HEK293 (cell line): Measurements from ENCODE around the gene KY.

Source experiments
- CTCF ChIA-PET: fragments of 350-600 bp; formaldehyde crosslinking; extraction: SDS; loops from one replicate; lab custom pipeline; 2021; ENCODE audit warnings: antibody characterized with exemption; lab: Yijun Ruan, JAX
- POLR2A ChIA-PET: fragments of 300-600 bp; formaldehyde crosslinking; extraction: SDS; loops from one replicate; lab custom pipeline; 2020; ENCODE audit warnings: antibody characterized with exemption, inconsistent platforms; lab: Yijun Ruan, JAX
- H3K27ac ChIP-seq: fragments of 200-500 bp; sonication (Bioruptor generic); 2 replicates; pipeline ENCODE4 v1.5.1; 2014; ENCODE audit warnings: low read depth, low read length, control low read depth, inconsistent platforms; ENCODE audit errors: extremely low read depth
- H3K36me3 ChIP-seq, 2 experiments: fragments of 200-500 bp in 1 of 2; sonication (Bioruptor generic) in 1 of 2; 1 replicate in 1 of 2; 2 replicates in 1 of 2; pipeline ENCODE4 v1.5.1; 2014 to 2017; ENCODE audit warnings: inconsistent platforms in 2 of 2, low read length in 2 of 2; ENCODE audit not compliant: control insufficient read depth in 2 of 2, insufficient read depth in 1 of 2
- H3K4me1 ChIP-seq: fragments of 200-500 bp; sonication (Bioruptor generic); 2 replicates; pipeline ENCODE4 v1.5.1; 2014; ENCODE audit warnings: mild to moderate bottlenecking, low read length, inconsistent platforms; ENCODE audit not compliant: control insufficient read depth, insufficient read depth
- H3K4me3 ChIP-seq: 2 replicates; pipeline ENCODE4 v1.5.1; 2011; ENCODE audit warnings: low read depth, mild to moderate bottlenecking, control low read depth, low read length, moderate library complexity
- H3K9me3 ChIP-seq: fragments of 200-500 bp; sonication (Bioruptor generic); 2 replicates; pipeline ENCODE4 v1.5.1; 2014; ENCODE audit warnings: low read depth, low read length, inconsistent platforms; ENCODE audit not compliant: control insufficient read depth, insufficient read depth
- HOXA7 ChIP-seq: sonication (generic); formaldehyde crosslinking; IDR thresholded peaks from 2 replicates; pipeline ENCODE4 v1.8.1; 2022; ENCODE audit warnings: missing genetic modification reagents, borderline replicate concordance
- KLF16 ChIP-seq: fragments of 450-650 bp; formaldehyde crosslinking; IDR thresholded peaks from 2 replicates; pipeline ENCODE4 v1.5.1; 2017; ENCODE audit warnings: missing biosample characterization, missing genetic modification characterization
- MEIS1 ChIP-seq: sonication (generic); formaldehyde crosslinking; IDR thresholded peaks from 2 replicates; pipeline ENCODE4 v1.8.1; 2022; ENCODE audit warnings: missing genetic modification reagents, mild to moderate bottlenecking, borderline replicate concordance
- SALL2 ChIP-seq: fragments of 450-650 bp; formaldehyde crosslinking; IDR thresholded peaks from 2 replicates; pipeline ENCODE4 v1.5.0; 2017; ENCODE audit warnings: missing biosample characterization, mild to moderate bottlenecking, missing genetic modification characterization, borderline replicate concordance
- ZNF302 ChIP-seq: fragments of 450-650 bp; formaldehyde crosslinking; IDR thresholded peaks from 2 replicates; pipeline ENCODE4 v1.5.1; 2016; ENCODE audit warnings: missing biosample characterization, missing genetic modification characterization, low read depth
- ZNF350 ChIP-seq: fragments of 450-650 bp; formaldehyde crosslinking; IDR thresholded peaks from 2 replicates; pipeline ENCODE4 v1.5.0; 2017; ENCODE audit warnings: missing biosample characterization, mild to moderate bottlenecking, missing genetic modification characterization
- ZNF391 ChIP-seq: fragments of 450-650 bp; formaldehyde crosslinking; IDR thresholded peaks from 2 replicates; pipeline ENCODE4 v1.5.1; 2016; ENCODE audit warnings: low read depth, missing biosample characterization, missing genetic modification characterization, borderline replicate concordance
- ZNF423 ChIP-seq: fragments of 450-650 bp; formaldehyde crosslinking; IDR thresholded peaks from 2 replicates; pipeline ENCODE4 v1.5.1; 2016; ENCODE audit warnings: missing biosample characterization, missing genetic modification characterization
- ZNF548 ChIP-seq: fragments of 450-650 bp; formaldehyde crosslinking; IDR thresholded peaks from 2 replicates; pipeline ENCODE4 v1.5.1; 2016; ENCODE audit warnings: missing biosample characterization, missing genetic modification characterization
- ZNF549 ChIP-seq: fragments of 450-650 bp; IDR thresholded peaks from 2 replicates; pipeline ENCODE4 v1.5.1; 2018; ENCODE audit warnings: missing biosample characterization, missing genetic modification characterization, mild to moderate bottlenecking, inconsistent platforms, moderate library complexity
- ZNF585B ChIP-seq: fragments of 450-650 bp; formaldehyde crosslinking; IDR thresholded peaks from 2 replicates; pipeline ENCODE4 v1.5.1; 2016; ENCODE audit warnings: missing biosample characterization, missing genetic modification characterization
- ZNF629 ChIP-seq: fragments of 450-650 bp; formaldehyde crosslinking; IDR thresholded peaks from 2 replicates; pipeline ENCODE4 v1.5.1; 2017; ENCODE audit warnings: missing biosample characterization, missing genetic modification characterization
- ZNF701 ChIP-seq: fragments of 450-650 bp; formaldehyde crosslinking; IDR thresholded peaks from 2 replicates; pipeline ENCODE4 v1.5.1; 2016; ENCODE audit warnings: missing biosample characterization, missing genetic modification characterization
- ZNF768 ChIP-seq: fragments of 450-650 bp; formaldehyde crosslinking; IDR thresholded peaks from 2 replicates; pipeline ENCODE4 v1.5.1; 2018; ENCODE audit warnings: missing biosample characterization, mild to moderate bottlenecking, missing genetic modification characterization
- ZNF843 ChIP-seq: fragments of 450-650 bp; formaldehyde crosslinking; IDR thresholded peaks from 2 replicates; pipeline ENCODE4 v1.5.1; 2016; ENCODE audit warnings: missing biosample characterization, missing genetic modification characterization
- TF ChIP-seq, protein P1 (sequence below): fragments of 450-650 bp; formaldehyde crosslinking; conservative IDR thresholded peaks from 2 replicates; pipeline ENCODE4 v1.5.1; 2016; ENCODE audit warnings: low read depth, missing biosample characterization, missing genetic modification characterization
- TF ChIP-seq, protein P2 (sequence below): fragments of 450-650 bp; formaldehyde crosslinking; IDR thresholded peaks from 2 replicates; pipeline ENCODE4; 2016; ENCODE audit warnings: missing biosample characterization, missing genetic modification characterization
- TF ChIP-seq, protein P3 (sequence below): fragments of 450-650 bp; formaldehyde crosslinking; IDR thresholded peaks from 2 replicates; pipeline ENCODE4 v1.5.1; 2016; ENCODE audit warnings: missing biosample characterization, missing genetic modification characterization
- TF ChIP-seq, protein P4 (sequence below): fragments of 450-650 bp; formaldehyde crosslinking; IDR thresholded peaks from 2 replicates; pipeline ENCODE4 v1.5.1; 2016; ENCODE audit warnings: missing biosample characterization, missing genetic modification characterization

Gene KY

DNA sequence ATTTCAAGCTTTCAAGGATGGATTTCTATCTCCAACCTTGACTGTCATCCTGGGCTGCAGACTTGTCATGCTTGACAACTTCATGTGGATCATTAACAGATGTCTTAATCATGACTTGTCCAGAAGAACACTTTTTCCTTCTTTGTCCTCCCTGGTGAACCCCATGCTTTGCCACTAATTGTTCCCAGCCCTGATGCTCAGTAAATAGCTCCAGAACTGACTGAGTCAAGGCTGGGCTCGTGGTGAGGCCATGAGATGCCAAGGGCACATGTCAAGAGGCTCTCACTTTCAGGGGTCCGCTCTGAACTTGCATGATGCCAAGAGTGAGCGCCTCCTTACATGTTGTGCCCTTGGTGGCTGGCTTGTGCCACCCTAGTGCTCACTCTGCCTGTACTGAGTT lies 48.9 kb upstream of the KY start (continued):
- TF ChIP-seq ZNF585B (no peak), ZNF843 (tag by site-specific recombination) (no peak), ZNF768 (no peak)
- TF ChIP-seq, protein P1, sequence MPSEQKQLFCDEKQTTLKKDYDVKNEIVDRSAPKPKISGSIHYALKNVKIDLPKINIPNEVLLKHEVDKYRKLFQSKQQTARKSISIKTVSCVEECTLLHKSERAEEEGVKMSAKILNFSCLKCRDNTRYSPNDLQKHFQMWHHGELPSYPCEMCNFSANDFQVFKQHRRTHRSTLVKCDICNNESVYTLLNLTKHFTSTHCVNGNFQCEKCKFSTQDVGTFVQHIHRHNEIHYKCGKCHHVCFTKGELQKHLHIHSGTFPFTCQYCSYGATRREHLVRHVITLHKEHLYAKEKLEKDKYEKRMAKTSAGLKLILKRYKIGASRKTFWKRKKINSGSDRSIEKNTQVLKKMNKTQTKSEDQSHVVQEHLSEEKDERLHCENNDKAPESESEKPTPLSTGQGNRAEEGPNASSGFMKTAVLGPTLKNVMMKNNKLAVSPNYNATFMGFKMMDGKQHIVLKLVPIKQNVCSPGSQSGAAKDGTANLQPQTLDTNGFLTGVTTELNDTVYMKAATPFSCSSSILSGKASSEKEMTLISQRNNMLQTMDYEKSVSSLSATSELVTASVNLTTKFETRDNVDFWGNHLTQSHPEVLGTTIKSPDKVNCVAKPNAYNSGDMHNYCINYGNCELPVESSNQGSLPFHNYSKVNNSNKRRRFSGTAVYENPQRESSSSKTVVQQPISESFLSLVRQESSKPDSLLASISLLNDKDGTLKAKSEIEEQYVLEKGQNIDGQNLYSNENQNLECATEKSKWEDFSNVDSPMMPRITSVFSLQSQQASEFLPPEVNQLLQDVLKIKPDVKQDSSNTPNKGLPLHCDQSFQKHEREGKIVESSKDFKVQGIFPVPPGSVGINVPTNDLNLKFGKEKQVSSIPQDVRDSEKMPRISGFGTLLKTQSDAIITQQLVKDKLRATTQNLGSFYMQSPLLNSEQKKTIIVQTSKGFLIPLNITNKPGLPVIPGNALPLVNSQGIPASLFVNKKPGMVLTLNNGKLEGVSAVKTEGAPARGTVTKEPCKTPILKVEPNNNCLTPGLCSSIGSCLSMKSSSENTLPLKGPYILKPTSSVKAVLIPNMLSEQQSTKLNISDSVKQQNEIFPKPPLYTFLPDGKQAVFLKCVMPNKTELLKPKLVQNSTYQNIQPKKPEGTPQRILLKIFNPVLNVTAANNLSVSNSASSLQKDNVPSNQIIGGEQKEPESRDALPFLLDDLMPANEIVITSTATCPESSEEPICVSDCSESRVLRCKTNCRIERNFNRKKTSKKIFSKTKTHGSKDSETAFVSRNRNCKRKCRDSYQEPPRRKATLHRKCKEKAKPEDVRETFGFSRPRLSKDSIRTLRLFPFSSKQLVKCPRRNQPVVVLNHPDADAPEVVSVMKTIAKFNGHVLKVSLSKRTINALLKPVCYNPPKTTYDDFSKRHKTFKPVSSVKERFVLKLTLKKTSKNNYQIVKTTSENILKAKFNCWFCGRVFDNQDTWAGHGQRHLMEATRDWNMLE (tag by site-specific recombination) = no peak
- TF ChIP-seq, all 188 proteins: peak for 0

DNA sequence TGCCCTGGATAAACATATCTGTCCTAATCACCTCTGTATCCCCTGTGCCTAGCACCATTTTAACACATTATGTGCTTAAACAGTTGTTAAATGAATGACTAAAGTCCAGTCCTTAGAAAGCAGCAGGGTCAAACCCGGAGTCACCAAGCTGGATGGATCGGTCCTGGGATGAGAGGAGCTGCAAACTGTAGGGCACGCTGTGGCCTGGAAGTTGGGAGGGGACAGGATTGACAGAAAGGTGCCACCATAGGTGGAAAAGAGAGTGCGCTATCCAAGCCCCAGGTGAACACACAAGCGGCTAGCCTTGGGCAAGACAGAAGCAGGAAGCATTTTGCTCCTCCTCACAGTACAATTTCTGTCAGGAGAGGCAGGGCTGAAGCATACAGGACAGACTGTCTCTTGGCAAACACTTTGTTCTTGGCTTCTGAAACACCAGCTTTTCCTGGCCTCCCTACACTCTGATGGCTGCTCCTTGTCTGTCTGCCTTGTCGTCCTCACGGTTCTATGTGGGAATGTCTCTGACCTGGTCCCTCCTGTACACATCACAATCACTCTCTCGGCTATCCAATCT lies 48.4 kb upstream of the KY start:
- ChIA-PET CTCF (no interaction called here), POLR2A (no interaction called here)
- no peak for TF ChIP-seq SALL2
- TF ChIP-seq ZNF350 (tag by site-specific recombination) = no peak
- TF ChIP-seq ZNF549 (tag by site-specific recombination) = no peak
- no peak for TF ChIP-seq ZNF629 (tag by site-specific recombination)
- TF ChIP-seq ZNF548 = no peak
- TF ChIP-seq, protein P2, sequence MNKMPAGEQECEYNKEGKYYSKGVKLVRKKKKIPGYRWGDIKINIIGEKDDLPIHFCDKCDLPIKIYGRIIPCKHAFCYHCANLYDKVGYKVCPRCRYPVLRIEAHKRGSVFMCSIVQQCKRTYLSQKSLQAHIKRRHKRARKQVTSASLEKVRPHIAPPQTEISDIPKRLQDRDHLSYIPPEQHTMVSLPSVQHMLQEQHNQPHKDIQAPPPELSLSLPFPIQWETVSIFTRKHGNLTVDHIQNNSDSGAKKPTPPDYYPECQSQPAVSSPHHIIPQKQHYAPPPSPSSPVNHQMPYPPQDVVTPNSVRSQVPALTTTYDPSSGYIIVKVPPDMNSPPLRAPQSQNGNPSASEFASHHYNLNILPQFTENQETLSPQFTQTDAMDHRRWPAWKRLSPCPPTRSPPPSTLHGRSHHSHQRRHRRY (tag by site-specific recombination) = no peak
- TF ChIP-seq ZNF843 (tag by site-specific recombination) = no peak
- TF ChIP-seq ZNF302 = no peak
- TF ChIP-seq, protein P3, sequence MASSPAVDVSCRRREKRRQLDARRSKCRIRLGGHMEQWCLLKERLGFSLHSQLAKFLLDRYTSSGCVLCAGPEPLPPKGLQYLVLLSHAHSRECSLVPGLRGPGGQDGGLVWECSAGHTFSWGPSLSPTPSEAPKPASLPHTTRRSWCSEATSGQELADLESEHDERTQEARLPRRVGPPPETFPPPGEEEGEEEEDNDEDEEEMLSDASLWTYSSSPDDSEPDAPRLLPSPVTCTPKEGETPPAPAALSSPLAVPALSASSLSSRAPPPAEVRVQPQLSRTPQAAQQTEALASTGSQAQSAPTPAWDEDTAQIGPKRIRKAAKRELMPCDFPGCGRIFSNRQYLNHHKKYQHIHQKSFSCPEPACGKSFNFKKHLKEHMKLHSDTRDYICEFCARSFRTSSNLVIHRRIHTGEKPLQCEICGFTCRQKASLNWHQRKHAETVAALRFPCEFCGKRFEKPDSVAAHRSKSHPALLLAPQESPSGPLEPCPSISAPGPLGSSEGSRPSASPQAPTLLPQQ (tag by site-specific recombination) = no peak
- no peak for TF ChIP-seq ZNF391 (tag by site-specific recombination)
- TF ChIP-seq KLF16 (tag by site-specific recombination) = no peak
- TF ChIP-seq ZNF423 = no peak
- no peak for TF ChIP-seq ZNF701
- TF ChIP-seq, protein P4, sequence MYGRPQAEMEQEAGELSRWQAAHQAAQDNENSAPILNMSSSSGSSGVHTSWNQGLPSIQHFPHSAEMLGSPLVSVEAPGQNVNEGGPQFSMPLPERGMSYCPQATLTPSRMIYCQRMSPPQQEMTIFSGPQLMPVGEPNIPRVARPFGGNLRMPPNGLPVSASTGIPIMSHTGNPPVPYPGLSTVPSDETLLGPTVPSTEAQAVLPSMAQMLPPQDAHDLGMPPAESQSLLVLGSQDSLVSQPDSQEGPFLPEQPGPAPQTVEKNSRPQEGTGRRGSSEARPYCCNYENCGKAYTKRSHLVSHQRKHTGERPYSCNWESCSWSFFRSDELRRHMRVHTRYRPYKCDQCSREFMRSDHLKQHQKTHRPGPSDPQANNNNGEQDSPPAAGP (tag by site-specific recombination) = no peak
- no peak for TF ChIP-seq MEIS1 (CRISPR knock-in tag)
- TF ChIP-seq HOXA7 (CRISPR knock-in tag) = no peak
- Histone ChIP-seq H3K4me3 (no peak overlapping the region), H3K9me3 (no peaks in the 10 kb centered on the region), H3K27ac (no peak overlapping the region), H3K36me3 (no peaks in the 10 kb centered on the region), H3K4me1 (no peaks in the 10 kb centered on the region)
